GM12864 (cell line): ENCODE data around the gene ADAM8.

Experiments
- DNase-seq: peaks from one replicate; pipeline ENCODE4 v3.0.0-alpha.2; 2011; ENCODE audit warnings: low read depth
- H3K4me3 ChIP-seq: 2 replicates; pipeline ENCODE4 v1.5.1; 2011; ENCODE audit warnings: mild to moderate bottlenecking, low read depth, low read length, control low read depth
- TF ChIP-seq, protein P1 (sequence below): IDR thresholded peaks from 2 replicates; pipeline ENCODE4 v1.5.1; 2011; ENCODE audit warnings: low read depth, mild to moderate bottlenecking, moderate library complexity, low read length, control low read depth, inconsistent platforms; ENCODE audit errors: missing control alignments

The ADAM8 gene

DNA sequence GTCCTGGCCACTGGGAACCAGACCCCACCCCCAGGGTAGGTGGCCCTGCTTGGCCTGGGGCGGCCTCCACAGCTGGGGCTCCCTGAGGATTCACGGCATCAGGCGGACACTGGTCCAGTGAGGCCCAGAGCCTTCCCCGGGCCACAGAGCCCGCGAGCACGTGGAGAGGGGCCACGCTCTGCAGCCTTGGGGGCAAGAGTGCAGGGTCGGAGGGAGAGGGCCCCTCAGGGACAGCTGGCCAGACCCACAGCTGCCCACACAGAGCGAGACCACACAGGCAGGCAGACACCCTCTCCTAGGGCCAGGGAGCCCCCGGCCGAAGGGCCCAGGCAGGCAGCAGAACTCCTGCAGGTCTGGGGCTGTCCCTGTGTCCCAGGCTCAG lies 28.3 kb downstream of the ADAM8 start:
- DNase-seq, result no peak

GRCh38 chr10:133247681-133248333 lies 28.9 kb downstream of the ADAM8 start:
- no peak for DNase-seq
- TF ChIP-seq, protein P1, sequence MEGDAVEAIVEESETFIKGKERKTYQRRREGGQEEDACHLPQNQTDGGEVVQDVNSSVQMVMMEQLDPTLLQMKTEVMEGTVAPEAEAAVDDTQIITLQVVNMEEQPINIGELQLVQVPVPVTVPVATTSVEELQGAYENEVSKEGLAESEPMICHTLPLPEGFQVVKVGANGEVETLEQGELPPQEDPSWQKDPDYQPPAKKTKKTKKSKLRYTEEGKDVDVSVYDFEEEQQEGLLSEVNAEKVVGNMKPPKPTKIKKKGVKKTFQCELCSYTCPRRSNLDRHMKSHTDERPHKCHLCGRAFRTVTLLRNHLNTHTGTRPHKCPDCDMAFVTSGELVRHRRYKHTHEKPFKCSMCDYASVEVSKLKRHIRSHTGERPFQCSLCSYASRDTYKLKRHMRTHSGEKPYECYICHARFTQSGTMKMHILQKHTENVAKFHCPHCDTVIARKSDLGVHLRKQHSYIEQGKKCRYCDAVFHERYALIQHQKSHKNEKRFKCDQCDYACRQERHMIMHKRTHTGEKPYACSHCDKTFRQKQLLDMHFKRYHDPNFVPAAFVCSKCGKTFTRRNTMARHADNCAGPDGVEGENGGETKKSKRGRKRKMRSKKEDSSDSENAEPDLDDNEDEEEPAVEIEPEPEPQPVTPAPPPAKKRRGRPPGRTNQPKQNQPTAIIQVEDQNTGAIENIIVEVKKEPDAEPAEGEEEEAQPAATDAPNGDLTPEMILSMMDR, result no peak
- H3K4me3 ChIP-seq, result no peak overlapping the region

More for the DNA sequence above, 28.3 kb downstream of the ADAM8 start:
- H3K4me3 ChIP-seq, result no peak overlapping the region
- TF ChIP-seq, protein P1, result no peak

DNA sequence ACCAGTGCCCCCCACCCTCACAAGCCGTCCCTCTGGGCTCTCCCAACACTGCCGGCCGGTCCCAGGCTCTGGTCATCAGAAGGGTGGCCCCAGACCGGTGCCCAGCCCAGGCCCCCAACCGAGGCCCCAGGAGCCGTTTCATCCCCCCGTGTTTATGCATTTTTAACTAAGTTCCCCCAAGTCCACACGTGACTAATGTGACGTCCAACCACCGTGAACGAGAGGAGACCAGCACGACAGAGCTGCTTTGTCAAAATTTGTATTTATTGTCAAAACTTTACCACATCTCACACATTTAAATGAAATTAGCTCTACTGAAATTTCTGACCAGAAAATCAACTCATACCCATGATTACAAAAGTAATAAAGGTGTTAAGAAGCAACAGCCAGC lies 30.4 kb downstream of the ADAM8 start:
- TF ChIP-seq, protein P1, result no peak
- H3K4me3 ChIP-seq, result no peak overlapping the region
- no peak for DNase-seq

GRCh38 chr10:133245439-133246235 lies 31.0 kb downstream of the ADAM8 start:
- TF ChIP-seq, protein P1, result no peak
- no peak for DNase-seq
- no peak overlapping the region for H3K4me3 ChIP-seq

- no peak for DNase-seq
- TF ChIP-seq, protein P1, result no peak
- H3K4me3 ChIP-seq, result no peak overlapping the region
Observed at GRCh38 chr10:133243593-133243992, 33.1 kb downstream of the ADAM8 start.

DNA sequence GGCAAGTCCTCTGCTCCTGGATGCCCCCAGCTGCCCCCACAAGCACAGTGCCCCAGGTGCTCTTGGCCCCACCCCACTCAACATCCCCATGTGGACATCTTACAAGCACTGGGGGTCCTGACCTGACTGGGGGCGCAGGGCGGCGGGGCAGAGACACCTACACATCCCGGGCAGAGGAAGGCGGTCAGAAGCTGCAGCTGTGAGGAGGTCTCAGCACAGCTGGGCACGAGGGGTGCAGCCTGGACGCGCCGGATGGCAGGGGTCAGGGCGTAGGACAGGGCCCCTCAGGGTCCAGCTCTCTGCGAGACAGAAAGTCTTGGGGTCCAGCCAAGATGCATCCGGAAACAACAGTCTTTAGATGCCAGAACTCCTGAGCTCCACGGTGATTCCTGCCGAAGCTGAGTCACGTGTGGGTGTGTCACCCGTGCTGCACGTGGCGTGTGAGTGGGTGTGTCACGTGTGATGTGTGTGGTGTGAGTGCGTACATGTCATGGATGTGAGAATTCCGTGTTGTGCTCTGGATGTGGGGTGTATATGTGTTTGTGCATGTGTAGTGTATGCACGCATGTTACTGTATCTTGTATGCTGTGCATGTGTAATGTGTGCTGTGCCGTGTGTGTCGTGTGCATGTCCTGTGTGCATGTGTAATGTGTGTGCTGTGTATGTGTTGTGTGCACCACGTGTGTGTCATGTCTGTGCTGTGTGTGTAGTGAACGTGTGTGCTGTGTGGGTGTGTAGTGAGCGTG lies 33.9 kb downstream of the ADAM8 start:
- DNase-seq, result no peak
- TF ChIP-seq, protein P1, result no peak
- H3K4me3 ChIP-seq, result no peak overlapping the region
